B cell (primary cell): ENCODE measurements around the gene STX18. TPM values are rescaled to one million over a fixed set of nuclear protein-coding genes. Genes with fewer than 3 reads are reported as not detected.

Experiments used
- ATAC-seq: fragments of 200-7000 bp; cut with Tn5 transposase; one replicate; pipeline ENCODE4 v1.10.0; 2021; ENCODE audit warnings: low read depth, mild to moderate bottlenecking, moderate number of reproducible peaks, moderate library complexity
- CTCF ChIA-PET: fragments of 350-600 bp; sonication (Branson Sonifier 250); formaldehyde crosslinking; loops from one replicate; lab custom pipeline; 2021; ENCODE audit warnings: antibody characterized with exemption, inconsistent platforms; lab: Charles Lee
- POLR2A ChIA-PET: fragments of 350-600 bp; sonication (Branson Sonifier 250); formaldehyde crosslinking; loops from one replicate; lab custom pipeline; 2021; ENCODE audit warnings: antibody characterized with exemption; lab: Charles Lee
- DNase-seq: peaks from one replicate; pipeline ENCODE4 v3.0.0; 2013
- H2AFZ ChIP-seq: 2 replicates; pipeline ENCODE4 v1.6.1; 2012; ENCODE audit warnings: mild to moderate bottlenecking, low read depth, low read length; ENCODE audit not compliant: insufficient read depth, poor library complexity, severe bottlenecking
- H3K27ac ChIP-seq, 2 donors: 1 replicate in 1 of 2; 2 replicates in 1 of 2; pipeline ENCODE4 v1.5.1; 2012 to 2013; ENCODE audit warnings: low read length in 2 of 2, mild to moderate bottlenecking in 2 of 2, moderate library complexity in 1 of 2
- H3K27me3 ChIP-seq, 4 experiments: fragments of 200-600 bp in 1 of 4; sonication (generic) in 1 of 4; replicated peaks in 1 of 4; 1 replicate in 2 of 4; 2 replicates in 2 of 4; pipeline versions ENCODE4 v1.6.1 to v1.7.0; 2013 to 2016; ENCODE audit warnings: low read length in 3 of 4, mild to moderate bottlenecking in 2 of 4, mixed read lengths in 1 of 4, moderate library complexity in 1 of 4; ENCODE audit not compliant: insufficient read depth in 4 of 4, control insufficient read depth in 3 of 4; ENCODE audit errors: control extremely low read depth in 1 of 4
- H3K36me3 ChIP-seq, 2 experiments: replicated peaks in 1 of 2; 1 replicate in 1 of 2; 2 replicates in 1 of 2; pipeline versions ENCODE4 v1.6.1 to v1.7.1; 2013; ENCODE audit warnings: low read length in 1 of 2; ENCODE audit not compliant: insufficient read depth in 2 of 2, control insufficient read depth in 1 of 2; ENCODE audit errors: control extremely low read depth in 1 of 2, extremely low read depth in 1 of 2
- H3K4me1 ChIP-seq, 2 donors: fragments of 200-600 bp in 1 of 2; sonication (generic) in 1 of 2; 1 replicate in 1 of 2; 2 replicates in 1 of 2; pipeline versions ENCODE4 v1.5.1 to v1.6.1; 2013 to 2017; ENCODE audit warnings: low read length in 2 of 2; ENCODE audit not compliant: control insufficient read depth in 2 of 2, insufficient read depth in 2 of 2
- H3K4me2 ChIP-seq: replicated peaks from 2 replicates; pipeline ENCODE3; 2012; ENCODE audit warnings: mild to moderate bottlenecking, low read depth, low read length; ENCODE audit not compliant: poor library complexity, severe bottlenecking
- H3K4me3 ChIP-seq, 5 experiments: fragments of 200-600 bp in 1 of 5; sonication (generic) in 1 of 5; 1 replicate in 3 of 5; 2 replicates in 2 of 5; pipeline versions ENCODE4 v1.5.1 to v1.7.0; 2011 to 2016; ENCODE audit warnings: low read length in 4 of 5, mild to moderate bottlenecking in 4 of 5, low read depth in 2 of 5, control low read depth in 1 of 5, moderate library complexity in 1 of 5; ENCODE audit not compliant: insufficient read depth in 1 of 5; ENCODE audit errors: control extremely low read depth in 1 of 5, extremely low read depth in 1 of 5
- H3K79me2 ChIP-seq: fragments of 200-600 bp; sonication (generic); one replicate; pipeline ENCODE4 v1.6.0; 2016; ENCODE audit warnings: low read length; ENCODE audit not compliant: control insufficient read depth, insufficient read depth
- H3K9ac ChIP-seq: fragments of 200-600 bp; sonication (generic); 2 replicates; pipeline ENCODE4 v1.6.1; 2017; ENCODE audit warnings: mild to moderate bottlenecking, low read length, moderate library complexity
- H3K9me3 ChIP-seq, 3 donors: one replicate each; pipeline versions ENCODE4 v1.6.1 to v1.7.1; 2013; ENCODE audit warnings: low read length in 2 of 3; ENCODE audit not compliant: control insufficient read depth in 2 of 3, insufficient read depth in 1 of 3; ENCODE audit errors: control extremely low read depth in 1 of 3
- H4K20me1 ChIP-seq: 2 replicates; pipeline ENCODE4 v1.6.0; 2012; ENCODE audit warnings: mild to moderate bottlenecking, low read length; ENCODE audit not compliant: insufficient read depth, control insufficient read depth, poor library complexity, severe bottlenecking
- H3K27ac Mint-ChIP-seq: one replicate; pipeline ENCODE4 v1.8.0; 2021; ENCODE audit warnings: mixed read lengths
- H3K27me3 Mint-ChIP-seq: one replicate; pipeline ENCODE4 v1.8.0; 2021; ENCODE audit warnings: mixed read lengths
- H3K4me1 Mint-ChIP-seq: one replicate; pipeline ENCODE4 v1.8.0; 2021; ENCODE audit warnings: mixed read lengths
- H3K4me3 Mint-ChIP-seq: one replicate; pipeline ENCODE4 v1.8.0; 2021; ENCODE audit warnings: mixed read lengths
- H3K9me3 Mint-ChIP-seq: one replicate; pipeline ENCODE4 v1.8.0; 2022; ENCODE audit warnings: mixed read lengths; ENCODE audit not compliant: insufficient read depth
- EZH2 ChIP-seq: IDR thresholded peaks from 2 replicates; pipeline ENCODE4 v1.6.1; 2012; ENCODE audit warnings: borderline replicate concordance, low read depth, mild to moderate bottlenecking, moderate library complexity, low read length; ENCODE audit not compliant: insufficient read depth, poor library complexity, severe bottlenecking
- WGBS: methylation state at CpG from one replicate; pipeline ENCODE4 v1.1.5; 2013; ENCODE audit warnings: missing lambda C conversion rate; ENCODE audit not compliant: insufficient coverage; 5-methylcytosine and 5-hydroxymethylcytosine counted together
- intact Hi-C: fragments of 100-400 bp; cut with micrococcal nuclease; formaldehyde crosslinking; loops from one replicate; pipeline ENCODE4 v1.10.0; 2022
- polyA plus RNA-seq: library from polyadenylated mRNA; depleted of rRNA; stranded (reverse); fragments of >200 nt; gene quantifications from 2 replicates; pipeline ENCODE4 v1.2.3, GENCODE V29; 2012
- total RNA-seq, 2 donors: library from RNA; stranded (reverse); fragments of 120-200 nt in 1 of 2; gene quantifications; 1 replicate in 1 of 2; 2 replicates in 1 of 2; pipeline versions ENCODE4 v1.2.3 to v1.2.4, GENCODE V29; 2013 to 2022
- TF ChIP-seq, protein P1 (sequence below): fragments of 200-600 bp; IDR thresholded peaks from one replicate; pipeline ENCODE4 v1.8.0; 2022; ENCODE audit warnings: antibody characterized with exemption, mild to moderate bottlenecking

STX18 gene
- total and polyA plus RNA-seq, 2 donors (not counting 1 experiment from before 2014, with no cell fraction given), result 20.3 to 33.6 TPM

DNA sequence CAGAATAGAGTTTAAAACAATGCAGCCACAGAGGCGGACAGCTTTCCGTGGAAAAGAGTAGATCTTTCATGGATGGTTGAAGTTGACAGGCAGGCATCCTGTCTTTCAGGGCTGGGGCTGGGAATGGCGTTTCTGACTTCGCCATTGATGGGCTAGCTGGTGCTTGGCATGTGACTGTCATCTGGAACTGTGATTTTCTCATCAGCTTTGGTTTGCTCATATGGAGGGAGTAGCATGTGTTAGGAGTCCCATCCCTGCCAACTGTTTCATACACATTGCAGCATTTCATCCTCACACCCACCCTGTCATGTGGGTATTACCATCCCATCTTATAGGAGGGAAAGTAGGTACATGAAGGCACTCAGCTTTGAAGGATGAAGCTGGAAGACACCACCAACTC lies 49.2 kb upstream of the STX18 start:
- no peak overlapping the region for H2AFZ ChIP-seq
- no peak for DNase-seq
- ChIA-PET CTCF (no interaction called here), POLR2A (no interaction called here)
- peaks cover 4 to 11% (median 4%) of the 10 kb centered on the region in 3 donors for H3K9me3 ChIP-seq
- Mint-ChIP-seq H3K9me3 (peaks cover 6% of the 10 kb centered on the region), H3K4me1 (no peaks in the 10 kb centered on the region), H3K4me3 (no peak overlapping the region), H3K27me3 (no peaks in the 10 kb centered on the region), H3K27ac (no peak overlapping the region)
- no peaks in the 10 kb centered on the region for H3K36me3 ChIP-seq
- no peaks in the 10 kb centered on the region for H3K4me1 ChIP-seq
- H4K20me1 ChIP-seq, result no peaks in the 10 kb centered on the region
- intact Hi-C loops, result no loop called here
- no peaks in the 10 kb centered on the region for H3K79me2 ChIP-seq
- no peak overlapping the region for H3K9ac ChIP-seq
- H3K27ac ChIP-seq, result no peak overlapping the region
- H3K27me3 ChIP-seq, result no peaks in the 10 kb centered on the region
- no peak overlapping the region for H3K4me3 ChIP-seq
- 100% methylated on average over 2 of the region's 4 CpGs for WGBS
- ATAC-seq, result no peak
- TF ChIP-seq, protein P1, sequence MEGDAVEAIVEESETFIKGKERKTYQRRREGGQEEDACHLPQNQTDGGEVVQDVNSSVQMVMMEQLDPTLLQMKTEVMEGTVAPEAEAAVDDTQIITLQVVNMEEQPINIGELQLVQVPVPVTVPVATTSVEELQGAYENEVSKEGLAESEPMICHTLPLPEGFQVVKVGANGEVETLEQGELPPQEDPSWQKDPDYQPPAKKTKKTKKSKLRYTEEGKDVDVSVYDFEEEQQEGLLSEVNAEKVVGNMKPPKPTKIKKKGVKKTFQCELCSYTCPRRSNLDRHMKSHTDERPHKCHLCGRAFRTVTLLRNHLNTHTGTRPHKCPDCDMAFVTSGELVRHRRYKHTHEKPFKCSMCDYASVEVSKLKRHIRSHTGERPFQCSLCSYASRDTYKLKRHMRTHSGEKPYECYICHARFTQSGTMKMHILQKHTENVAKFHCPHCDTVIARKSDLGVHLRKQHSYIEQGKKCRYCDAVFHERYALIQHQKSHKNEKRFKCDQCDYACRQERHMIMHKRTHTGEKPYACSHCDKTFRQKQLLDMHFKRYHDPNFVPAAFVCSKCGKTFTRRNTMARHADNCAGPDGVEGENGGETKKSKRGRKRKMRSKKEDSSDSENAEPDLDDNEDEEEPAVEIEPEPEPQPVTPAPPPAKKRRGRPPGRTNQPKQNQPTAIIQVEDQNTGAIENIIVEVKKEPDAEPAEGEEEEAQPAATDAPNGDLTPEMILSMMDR, result no peak
- no peak for TF ChIP-seq EZH2
- H3K4me2 ChIP-seq, result no peak overlapping the region

DNA sequence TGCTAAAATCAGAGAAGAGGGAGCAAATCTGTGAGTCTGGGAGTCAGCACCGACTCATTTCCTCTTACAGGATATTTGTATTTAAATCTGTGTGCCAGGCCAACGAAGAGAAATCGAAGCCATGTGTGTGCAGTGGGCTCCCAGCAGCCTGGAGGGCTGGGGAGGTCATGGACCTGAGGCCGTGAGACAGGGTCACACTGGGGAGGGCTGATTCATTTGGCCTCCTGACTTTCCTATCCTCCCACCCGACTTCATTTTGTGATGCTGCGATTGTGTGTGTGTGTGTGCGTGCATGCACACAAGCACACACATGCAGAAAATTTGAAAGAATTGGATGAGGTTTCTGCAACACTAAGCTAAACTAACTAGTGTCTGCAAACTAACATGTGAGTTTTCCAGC lies 48.7 kb upstream of the STX18 start:
- H3K4me3 ChIP-seq, result no peak overlapping the region
- no peaks in the 10 kb centered on the region for H3K27me3 ChIP-seq
- Mint-ChIP-seq H3K27me3 (no peaks in the 10 kb centered on the region), H3K4me3 (no peak overlapping the region), H3K27ac (no peak overlapping the region), H3K9me3 (peaks cover 6% of the 10 kb centered on the region), H3K4me1 (no peaks in the 10 kb centered on the region)
- TF ChIP-seq EZH2, result no peak
- TF ChIP-seq, protein P1, result no peak
- no peak overlapping the region for H3K4me2 ChIP-seq
- intact Hi-C loops, result no loop called here
- H3K36me3 ChIP-seq, result no peaks in the 10 kb centered on the region
- H4K20me1 ChIP-seq, result no peaks in the 10 kb centered on the region
- no peak overlapping the region for H3K9ac ChIP-seq
- H3K4me1 ChIP-seq, result no peaks in the 10 kb centered on the region
- CTCF ChIA-PET, result no interaction called here
- no peak overlapping the region for H2AFZ ChIP-seq
- 89% methylated on average over 3 of the region's 7 CpGs for WGBS
- POLR2A ChIA-PET, result no interaction called here
- DNase-seq, result no peak
- H3K79me2 ChIP-seq, result no peaks in the 10 kb centered on the region
- no peak for ATAC-seq
- H3K27ac ChIP-seq, result no peak overlapping the region
- H3K9me3 ChIP-seq, result peaks cover 4 to 9% (median 4%) of the 10 kb centered on the region in 3 donors
